Stimulated activated CD4-positive, alpha-beta T cell treated with anti-CD3 and anti-CD28 coated beads, Interleukin-4, amount 100 ng/mL, for 4 hours (primary cell): Measurements from ENCODE around the gene PPAN.

Experiments used
- DNase-seq, 2 experiments: peaks; one replicate each; pipeline ENCODE4 v3.0.0-alpha.2; 2020

The PPAN gene

DNA sequence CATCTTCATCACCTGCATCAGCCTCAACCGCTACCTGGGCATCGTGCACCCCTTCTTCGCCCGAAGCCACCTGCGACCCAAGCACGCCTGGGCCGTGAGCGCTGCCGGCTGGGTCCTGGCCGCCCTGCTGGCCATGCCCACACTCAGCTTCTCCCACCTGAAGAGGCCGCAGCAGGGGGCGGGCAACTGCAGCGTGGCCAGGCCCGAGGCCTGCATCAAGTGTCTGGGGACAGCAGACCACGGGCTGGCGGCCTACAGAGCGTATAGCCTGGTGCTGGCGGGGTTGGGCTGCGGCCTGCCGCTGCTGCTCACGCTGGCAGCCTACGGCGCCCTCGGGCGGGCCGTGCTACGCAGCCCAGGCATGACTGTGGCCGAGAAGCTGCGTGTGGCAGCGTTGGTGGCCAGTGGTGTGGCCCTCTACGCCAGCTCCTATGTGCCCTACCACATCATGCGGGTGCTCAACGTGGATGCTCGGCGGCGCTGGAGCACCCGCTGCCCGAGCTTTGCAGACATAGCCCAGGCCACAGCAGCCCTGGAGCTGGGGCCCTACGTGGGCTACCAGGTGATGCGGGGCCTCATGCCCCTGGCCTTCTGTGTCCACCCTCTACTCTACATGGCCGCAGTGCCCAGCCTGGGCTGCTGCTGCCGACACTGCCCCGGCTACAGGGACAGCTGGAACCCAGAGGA, 7.9 kb downstream of the PPAN start:
- no peak for DNase-seq

DNA sequence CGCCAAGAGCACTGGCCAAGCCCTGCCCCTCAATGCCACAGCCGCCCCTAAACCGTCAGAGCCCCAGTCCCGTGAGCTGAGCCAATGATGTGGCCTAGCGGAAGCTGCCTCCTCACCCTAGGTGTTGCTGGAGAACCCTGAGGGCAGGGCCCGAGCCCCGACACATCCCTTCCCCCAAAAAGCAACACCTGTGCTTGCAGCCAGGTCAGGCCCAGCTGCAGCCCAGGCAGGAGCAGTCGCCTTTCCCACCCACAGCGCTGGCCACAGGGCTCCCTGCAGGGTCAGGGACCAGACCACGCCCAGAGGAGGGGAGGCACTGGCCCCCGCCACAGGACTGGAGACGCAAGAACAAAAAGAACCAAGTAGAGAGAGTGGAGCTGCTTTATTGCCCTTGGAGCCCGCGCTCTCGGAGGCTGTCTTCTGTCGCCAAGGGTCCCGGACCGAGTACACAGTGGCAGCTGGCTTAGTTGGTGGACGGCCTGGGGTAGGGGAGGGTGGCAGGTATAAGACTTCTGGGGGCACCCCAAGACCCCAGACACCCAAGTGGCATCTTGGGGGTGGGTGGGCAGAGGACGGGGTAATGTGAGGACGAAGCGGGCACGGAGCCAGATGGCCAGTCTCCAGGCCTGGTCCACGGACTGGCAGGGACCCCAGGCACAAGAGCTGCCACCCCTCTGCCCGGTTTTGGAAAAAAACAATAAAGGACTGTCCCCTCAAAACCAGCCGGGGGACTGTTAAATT, 8.7 kb downstream of the PPAN start:
- no peak for DNase-seq

DNA sequence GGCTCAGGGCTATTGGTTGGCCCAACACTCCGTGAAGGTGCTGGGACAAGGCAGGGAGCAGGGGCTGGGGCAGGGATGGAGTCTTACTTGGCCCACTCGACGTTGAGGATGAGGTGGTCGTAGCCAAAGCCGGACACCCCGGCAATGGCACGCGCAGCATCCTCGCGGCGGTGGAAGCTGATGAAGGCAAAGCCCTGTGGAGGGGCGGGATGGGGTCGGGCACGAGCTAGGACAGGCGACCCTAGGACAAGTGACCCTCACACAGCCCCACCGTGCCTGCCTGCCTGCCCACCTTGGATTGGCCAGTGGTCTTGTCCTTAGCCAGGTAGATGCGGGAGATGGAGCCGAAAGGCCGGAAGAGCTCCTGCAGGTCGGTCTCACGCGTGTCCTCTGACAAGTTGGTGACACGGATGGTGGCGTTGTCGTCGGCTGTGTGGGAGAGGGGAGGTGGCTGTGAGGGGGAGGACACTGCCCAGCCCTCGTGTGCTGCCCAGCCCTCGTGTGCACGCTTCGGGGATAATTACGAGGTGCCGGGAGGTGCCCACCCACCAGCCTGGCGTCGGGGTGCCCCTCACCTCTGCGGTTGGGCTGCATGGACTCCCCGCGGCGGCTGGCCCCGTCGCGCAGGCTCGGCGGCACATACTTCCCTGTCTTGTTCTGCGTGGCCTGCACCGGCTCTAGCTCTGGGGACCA, 9.4 kb downstream of the PPAN start:
- DNase-seq = no peak

DNA sequence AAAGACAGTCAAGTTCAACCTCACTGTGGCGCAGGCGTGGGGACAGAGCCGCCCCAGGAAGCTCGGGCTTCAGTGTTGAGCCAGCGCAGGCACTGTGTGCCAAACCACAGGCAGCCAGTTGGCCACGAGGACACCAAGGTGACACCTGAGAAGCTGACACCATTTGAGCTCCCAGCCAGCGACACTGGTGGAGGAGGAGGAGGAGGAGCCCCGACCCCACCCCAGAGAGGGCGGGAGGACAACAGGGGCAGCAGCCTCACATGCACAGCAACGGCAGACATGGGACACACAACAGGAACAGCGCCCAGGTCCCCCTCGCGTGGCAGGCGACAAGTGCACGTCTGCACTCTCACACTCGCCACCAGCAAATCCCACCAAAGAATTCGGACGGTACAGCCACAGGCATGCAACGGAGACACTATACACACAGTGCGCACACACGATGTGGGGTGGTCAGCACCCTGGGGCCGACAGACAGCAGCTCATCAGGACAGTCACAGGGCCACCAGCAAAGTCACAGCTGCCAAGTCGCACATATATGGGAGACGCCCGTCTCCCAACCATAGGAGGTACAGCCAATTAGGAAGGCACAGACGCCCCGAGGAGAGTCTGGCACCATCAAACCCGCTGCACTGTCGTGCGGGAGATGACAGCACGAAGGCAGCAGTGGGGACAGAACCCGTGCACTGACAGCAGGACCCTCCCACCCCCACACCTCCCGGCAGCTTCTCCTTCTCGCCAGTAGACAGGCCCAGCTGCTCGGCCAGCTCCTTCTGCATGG, 10.1 kb downstream of the PPAN start:
- DNase-seq = no peak

DNA sequence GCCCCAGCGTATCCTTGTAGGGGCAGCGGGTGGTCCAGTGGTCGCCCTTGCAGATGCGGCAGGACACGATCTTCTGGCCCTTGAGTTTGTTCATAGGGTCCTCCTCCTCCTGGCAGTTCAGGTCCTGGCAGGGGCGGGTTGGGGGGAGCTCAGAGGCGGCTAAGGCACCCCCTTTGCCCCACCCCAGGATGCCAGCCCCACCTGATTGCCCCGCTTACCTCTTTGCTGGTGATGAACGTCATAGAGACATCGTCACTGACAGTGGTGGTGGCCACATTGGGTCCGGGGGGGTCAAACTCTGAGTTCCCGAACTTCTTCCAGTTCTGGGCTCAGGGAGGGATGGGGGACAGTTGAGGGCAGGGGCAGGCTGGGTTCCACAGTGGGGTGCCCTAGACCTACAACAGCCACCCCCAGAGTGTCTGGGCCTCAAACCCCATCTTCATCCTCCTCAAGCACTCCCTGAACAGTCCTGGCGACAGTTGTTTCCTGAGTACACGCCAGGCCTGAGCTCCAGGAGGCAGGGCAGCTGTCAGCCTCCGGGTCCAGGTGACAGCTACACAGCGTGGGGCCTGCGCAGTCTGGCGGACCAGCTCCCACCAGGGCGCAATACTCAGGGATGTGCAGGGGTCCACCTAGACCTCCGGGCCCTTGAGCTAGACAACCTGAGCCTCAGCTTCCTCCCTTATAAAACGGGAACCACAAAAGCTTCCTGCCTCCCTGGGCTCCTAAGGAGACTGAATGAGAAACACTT, 10.9 kb downstream of the PPAN start:
- no peak for DNase-seq

- no peak for DNase-seq
Measured at GRCh38 chr19:10118960-10119359, 12.8 kb downstream of the PPAN start.

DNA sequence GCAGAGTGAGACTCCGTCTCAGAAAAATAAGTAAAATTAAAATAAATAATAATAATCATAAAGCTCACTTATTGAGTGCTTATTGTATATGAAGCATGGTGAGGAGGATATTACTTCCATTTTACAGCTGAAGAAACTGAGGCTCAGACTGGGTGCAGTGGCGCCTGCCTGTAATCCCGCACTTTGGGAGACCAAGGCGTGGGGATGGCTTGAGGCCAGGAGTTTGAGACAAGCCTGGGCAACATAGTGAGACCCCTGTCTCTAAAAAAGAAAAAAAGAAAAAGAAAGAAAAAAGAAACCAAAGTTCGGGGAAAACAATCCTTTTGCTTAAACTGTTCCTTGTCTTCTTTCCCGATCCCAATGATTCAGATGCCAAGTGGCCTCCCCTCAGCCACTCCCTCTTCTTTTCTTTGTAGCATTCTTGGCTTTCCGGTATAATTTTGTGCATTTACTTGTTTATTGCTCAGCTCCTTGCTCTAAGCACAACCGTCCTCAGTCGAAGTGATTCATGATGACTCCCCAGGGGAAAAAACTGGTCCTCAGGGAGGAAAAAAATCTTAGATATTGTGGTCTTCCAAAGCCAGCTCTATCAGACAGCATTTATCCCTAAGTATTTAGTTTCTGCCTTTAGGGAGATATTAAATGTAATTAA, 14.5 kb downstream of the PPAN start:
- no peak for DNase-seq

DNA sequence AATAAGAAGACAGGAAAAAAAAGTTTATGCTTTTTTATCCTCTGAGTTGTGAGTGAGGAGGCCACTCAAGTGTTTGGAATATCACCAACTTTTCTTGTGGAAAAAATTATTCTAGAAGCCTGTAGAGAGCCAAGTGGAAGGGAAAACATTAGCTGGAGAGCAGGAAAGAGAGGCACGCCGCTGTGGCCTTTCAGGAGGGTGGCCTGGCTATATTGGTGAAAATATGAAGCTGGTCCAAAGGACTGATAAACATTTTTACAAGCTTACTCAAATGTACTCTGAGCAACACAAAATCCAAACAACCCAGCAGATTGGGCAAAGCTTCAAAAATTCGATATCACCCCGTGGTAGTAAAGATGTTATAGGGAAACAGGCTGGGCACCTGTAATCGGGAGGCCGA, 15.9 kb downstream of the PPAN start:
- no peak for DNase-seq

- no peak for DNase-seq
Measured at GRCh38 chr19:10124429-10124828, 18.3 kb downstream of the PPAN start.

DNA sequence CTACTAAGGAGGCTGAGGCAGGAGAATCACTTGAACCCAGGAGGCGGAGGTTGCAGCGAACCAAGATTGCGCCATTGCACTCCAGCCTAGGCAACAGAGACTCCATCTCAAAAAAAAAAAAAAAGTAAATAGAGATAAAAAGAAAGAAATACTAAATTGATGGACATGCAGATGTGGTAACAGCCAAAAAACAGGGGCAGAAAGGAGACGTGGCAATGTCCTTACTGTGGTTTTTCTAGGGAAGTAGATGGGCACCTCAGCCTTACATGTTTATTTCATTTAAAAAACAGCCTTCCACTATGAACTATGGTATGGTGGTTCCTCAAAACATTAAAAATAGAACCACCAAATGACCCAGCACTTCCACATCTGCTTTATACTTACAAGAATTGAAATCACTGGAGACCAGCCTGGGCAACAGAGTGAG, 20.1 kb downstream of the PPAN start:
- DNase-seq = no peak

GRCh38 chr19:10132905-10133304, 26.7 kb downstream of the PPAN start:
- no peak for DNase-seq

- DNase-seq = no peak
Measured at GRCh38 chr19:10133596-10133995, 27.4 kb downstream of the PPAN start.

- DNase-seq = no peak
Measured at GRCh38 chr19:10134040-10134439, 27.9 kb downstream of the PPAN start.

DNA sequence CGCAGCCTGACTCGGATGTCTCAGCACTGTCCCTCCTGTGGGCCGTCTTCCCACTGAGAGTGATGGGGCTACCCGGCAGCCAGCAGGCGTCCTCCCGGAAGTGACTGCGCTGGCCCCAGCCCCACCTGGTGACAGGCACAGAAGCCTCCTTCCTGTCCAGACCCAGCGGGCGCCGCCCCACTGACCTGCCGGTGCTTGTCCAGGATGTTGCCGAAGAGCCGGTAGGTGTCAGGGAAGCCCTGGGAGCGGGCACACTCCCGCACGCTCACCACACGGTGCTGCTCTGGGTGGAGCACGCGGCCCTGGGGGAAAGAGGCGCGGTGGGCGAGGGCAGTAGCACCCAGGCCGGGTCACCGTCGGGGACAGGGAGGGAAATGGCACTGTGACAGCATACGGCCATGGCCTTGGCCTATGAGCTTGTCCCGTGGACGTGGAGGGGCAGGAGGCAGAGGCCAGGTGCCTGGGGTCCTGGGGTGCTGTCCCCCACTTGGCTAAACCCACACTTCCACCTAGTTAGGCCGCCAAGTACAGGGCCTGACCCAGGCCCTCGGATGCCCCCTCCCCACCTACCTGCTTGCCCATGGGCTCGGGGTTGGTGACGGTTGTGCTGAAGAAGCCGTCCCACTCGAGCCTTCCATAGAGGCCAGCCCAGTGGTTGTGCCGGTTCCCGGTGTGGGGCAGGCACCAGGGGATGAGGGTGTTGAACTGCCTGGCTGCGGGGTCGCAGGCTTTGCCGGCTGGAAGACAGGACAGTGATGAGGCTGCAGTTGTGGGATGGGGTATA, 29.6 kb downstream of the PPAN start:
- no peak for DNase-seq

DNA sequence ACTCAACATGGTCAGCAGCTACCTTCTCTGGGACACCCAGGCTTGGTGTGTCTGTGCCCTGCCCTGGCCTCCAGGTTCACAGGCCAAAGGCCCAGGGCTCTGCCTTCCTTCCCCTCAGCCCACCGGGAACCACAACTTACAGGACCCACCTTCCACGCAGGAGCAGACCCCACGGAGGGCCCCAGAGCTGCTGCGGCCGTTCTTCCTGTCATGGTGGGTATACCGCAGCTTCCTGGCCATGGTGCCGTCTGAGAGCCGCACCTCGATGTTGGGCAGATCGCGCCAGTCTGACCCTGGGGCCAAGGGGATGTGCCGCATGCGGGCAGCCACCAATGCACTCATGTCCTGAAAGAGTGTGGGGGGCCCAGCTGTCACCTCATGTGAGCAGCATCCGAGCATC, 30.8 kb downstream of the PPAN start:
- DNase-seq = no peak

- no peak for DNase-seq
Measured at GRCh38 chr19:10137751-10138682, 31.9 kb downstream of the PPAN start.

DNA sequence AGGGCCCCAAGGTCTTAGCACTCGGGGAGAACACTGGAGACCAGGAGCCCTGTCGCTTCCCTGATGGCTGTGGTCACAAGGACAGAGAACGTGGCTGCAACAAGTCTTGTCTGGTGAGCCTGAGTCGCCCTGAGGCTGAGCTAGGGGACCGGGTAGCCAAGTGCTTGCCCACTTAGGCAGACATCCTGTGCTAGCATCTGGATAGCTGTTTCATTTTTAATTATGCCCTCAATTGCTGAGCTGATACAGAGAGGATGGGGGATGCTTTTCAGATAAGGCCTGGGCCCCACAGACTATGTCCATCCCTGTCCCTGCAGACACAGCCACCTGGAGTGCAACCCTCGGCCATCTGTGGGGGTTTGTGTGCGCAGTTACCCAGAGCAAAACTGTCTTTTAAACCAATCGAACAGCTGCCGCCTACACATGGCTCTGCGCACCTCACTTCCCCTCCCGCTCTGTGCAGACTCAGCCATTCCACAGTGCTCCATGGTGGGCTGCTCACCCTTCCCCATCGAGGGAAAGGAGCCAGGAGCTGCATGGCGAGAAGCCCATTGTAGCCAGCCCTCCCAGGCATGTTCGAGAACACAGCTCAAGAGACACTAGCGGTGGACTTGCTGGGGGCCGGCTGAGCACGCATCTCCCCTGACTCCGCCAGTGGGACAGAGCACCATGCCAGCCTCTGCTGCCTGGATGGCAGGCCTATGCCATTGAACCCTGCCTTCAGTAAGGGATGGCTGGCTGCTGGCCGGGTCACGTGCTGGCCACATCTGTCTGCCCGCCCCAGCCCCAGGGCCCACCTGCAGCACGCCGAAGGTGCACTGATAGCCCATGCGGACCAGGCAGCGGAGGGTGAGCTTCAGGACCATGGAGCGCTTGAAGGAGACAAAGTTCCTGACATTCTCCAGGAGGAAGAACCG, 33.0 kb downstream of the PPAN start:
- DNase-seq = no peak

GRCh38 chr19:10139952-10140351, 33.8 kb downstream of the PPAN start:
- DNase-seq = no peak

DNA sequence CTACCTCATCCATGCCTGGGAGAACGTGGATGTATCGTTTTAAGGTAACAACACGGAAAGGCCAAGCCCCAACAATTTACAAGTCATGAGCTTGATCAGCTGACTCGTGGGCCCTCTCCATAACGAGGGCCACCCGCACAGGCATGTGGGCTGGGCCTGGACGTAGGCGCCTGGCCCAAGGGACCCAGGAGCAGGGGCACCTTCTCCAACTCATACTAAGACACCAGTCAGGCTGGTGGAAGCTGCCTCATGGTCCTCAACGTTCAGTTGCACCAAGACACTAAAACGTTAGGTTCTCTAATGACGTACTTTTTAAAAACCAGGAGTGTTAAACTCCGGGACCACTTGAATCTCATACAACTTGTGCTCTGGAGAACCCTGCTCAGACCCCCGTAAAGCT, 35.3 kb downstream of the PPAN start:
- DNase-seq = no peak
